Kidney capillary endothelial cell (primary cell): ENCODE results near the gene LCN10.
"Not testable (repeated sequence)": the region's sequence is repeated elsewhere in the genome, so short reads cannot be mapped to it uniquely, and the experiment has no call there.

Source experiments
- DNase-seq: peaks from one replicate; pipeline ENCODE4 v3.0.0-alpha.2; 2018; ENCODE audit warnings: low spot score

Gene LCN10

DNA sequence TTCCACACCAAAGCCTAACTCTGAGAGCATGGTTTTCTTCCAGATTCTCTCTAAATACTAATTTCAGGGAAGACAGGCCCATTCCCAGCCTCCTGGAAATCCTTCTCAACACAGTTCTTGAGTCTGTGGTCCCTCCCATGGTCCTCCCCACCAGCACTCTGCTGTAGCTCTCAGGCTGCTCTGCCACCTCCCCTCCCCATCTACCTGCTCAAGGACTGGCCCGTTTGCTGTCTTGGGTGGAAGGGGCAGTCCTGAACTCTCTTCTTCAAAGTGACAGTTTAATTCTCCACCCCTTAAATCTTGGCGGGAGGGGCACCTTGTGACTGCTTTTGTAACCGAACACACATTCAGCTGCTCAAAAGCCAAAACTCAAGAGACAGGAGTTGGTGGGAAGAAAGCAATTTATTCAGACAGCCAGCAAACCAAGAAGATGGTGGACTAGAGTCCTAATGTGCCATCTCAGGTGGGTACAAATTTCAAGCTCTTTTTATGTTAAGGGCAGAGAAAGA is 29.2 kb upstream of the LCN10 start:
- DNase-seq = no peak

DNA sequence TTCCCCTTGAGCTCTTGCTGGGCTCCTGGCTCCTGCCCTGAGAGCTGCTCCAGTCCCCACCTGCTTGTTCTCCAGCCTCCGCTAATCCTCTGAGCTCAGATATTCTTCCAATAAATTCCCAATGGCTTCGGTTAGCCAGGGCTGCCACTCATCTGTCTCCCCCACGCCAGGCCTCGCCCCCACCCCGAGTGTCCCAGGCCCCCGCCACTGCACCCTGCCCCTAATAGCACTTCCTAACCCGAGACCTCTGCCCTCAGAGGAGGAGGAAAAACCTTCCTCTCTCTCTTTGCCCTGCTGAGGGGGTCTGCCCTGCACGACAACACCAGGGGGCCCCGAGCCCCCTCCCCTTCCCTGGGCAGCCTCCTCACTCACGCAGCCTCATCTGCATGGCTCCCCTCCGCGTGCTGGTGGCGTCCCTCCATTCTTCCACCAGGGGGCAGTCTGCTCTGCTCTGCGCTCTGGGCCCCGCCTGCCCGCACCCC is 27.0 kb upstream of the LCN10 start:
- no peak for DNase-seq

DNA sequence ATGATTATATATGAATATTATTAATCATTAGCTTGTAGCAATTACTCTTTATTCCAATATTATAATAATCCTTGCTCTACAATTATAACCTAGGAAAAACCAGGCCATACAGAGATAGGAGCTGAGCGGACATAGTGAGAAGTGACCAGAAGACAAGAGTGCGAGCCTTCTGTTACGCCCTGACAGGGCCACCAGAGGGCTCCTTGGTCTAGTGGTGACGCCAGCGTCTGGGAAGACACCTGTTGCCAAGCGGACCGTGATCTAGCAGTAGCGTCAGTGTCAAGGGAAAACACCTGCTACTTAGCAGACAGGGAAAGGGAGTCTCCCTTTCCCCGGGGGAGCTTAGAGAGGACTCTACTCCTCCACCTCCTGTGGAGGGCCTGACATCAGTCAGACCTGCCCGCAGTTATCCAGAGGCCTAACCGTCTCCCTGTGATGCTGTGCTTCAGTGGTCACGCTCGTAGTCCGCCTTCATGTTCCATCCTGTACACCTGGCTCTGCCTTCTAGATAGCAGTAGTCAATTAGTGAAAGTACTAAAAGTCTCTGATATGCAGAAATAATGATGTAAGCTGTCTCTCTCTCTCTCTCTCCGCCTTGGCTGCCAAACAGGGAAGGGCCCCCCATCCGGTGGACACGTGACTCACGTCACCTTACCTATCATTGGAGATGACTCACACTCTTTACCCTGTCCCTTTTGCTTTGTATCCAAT is 23.8 kb upstream of the LCN10 start:
- not testable (repeated sequence) for DNase-seq

DNA sequence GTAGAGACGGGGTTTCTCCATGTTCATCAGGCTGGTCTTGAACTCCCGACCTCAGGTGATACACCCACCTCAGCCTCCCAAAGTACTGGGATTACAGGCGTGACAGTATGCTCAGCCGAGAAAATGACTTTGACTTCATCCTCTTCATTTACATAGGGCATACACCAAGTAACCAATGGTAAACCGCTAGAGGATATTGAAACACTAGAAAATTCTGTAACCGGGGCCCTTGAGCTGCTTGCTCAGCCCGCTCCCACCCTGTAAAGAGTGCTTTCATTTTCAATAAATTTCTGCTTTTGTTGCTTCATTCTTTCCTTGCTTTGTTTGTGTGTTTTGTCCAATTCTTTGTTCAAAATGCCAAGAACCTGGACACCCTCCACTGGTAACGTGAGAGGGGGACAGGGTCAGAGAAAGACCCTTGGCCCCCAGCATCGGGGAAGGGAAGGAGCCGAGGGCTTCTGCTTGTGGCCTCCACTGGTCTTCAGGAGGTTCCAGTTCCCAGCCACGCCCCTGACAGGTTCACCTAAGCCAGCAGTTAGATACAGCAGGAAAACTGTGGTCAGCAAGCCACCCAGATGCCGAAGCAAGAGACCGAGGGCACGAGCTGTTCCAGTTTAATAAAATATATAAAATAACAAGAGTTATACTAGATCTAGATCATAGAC is 23.1 kb upstream of the LCN10 start:
- DNase-seq = not testable (repeated sequence)

DNA sequence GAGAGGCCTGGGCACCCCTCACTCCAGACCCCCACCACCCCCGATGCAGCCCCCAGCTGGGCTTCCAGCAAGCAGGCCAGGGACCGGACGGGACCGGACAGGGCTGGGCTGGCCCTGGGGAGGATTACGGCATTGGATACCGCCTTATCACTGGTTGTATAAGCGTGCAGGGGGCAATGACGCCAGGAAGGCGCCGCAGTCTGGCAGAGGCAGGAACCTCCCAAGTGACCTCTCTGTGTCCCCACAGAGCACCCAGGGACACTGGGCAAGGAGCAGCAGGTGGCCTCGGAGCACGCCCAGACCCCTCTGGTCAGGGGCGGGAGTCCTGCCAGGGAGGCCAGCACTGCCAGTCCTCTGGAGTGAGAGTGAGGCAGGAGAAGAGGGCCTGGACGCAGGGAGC is 22.3 kb upstream of the LCN10 start:
- no peak for DNase-seq

DNA sequence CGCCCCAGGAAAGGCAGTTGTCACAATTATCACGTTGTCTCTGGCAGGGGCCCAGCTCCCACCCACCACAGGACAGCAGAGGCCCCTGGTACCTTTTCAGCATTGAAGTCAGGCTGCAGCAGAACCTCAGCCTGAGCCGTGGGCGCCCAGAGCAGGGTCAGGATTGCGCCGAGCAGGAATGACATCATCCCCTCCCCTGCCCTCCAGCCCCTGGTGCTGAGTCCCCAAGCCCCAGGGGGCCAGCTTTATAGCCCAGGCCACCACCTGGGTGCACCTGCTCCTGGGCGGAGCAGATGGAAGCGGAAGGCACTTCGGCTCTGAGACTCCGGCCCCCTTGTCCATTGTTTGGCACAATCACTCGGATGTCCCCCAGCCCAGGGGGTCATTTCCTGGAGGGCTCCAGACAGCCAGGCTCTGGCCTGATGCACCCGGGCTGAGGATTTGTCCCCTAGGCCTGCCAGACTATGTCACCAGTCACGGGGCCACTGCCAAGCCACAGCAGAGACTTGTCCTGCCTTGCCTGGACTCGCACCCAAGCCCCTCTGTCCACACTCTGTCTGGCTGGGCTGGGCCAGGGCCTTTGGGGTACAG is 21.7 kb upstream of the LCN10 start, which contains the start of gene LCN15:
LCN15 (minus strand) TSS at position 218 of the 591 bp plus-strand sequence; CDS start at position 188, 30 bp downstream.
- no peak for DNase-seq

DNA sequence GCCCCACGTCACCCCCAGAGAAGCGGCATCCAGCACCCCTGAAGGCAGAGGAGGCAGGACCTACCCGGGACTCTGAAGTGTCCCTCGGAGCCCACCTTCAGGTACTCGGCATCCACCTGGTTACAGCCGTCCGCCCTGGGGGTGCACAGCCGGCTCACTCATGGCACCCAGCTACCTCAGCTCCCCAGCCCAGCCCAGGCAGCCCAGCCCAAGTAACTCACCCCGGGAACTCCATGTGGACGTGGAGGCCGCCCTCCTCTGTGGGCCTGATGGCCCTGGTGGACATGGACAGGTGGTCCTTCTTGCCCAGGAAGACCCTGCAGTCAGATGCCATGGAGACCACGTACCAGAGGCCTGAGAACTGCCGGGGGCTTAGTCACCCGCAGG is 20.9 kb upstream of the LCN10 start:
- no peak for DNase-seq

DNA sequence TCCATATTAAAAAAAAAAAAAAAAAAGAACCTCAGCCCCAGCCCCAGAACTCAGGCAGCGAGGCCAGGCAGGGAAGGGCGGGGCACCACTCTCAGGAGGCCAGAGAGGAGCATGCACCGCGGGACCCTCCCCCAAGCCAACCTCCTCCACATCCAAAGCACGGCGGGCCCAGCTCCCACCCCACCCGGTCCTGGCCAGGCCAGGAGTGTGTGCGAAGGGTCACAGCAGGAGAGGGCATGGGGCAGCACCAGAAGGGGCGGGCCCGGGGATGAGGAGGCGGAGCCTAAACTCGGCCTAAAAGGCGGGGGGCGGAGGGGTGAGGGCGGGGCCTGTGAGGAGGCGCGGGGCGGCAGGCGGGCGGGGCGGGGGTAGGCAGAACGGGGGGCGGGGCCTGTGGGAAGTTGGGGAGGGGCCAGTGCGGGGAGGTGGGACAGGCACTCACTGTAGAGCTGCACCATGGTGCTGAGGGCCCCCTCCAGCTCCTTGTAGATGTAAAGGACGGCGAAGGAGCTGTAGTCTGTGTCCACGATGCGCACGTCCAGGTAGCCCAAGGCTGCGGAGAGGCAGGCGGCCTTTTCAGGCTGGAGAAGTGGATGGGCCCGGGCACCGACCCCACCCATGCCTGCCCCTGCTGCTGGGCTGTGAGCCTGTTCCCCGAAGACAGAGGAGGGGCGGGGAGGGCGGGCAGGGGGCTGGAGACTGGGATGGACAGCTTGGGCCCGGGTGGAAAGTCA is 20.3 kb upstream of the LCN10 start:
- DNase-seq = no peak

DNA sequence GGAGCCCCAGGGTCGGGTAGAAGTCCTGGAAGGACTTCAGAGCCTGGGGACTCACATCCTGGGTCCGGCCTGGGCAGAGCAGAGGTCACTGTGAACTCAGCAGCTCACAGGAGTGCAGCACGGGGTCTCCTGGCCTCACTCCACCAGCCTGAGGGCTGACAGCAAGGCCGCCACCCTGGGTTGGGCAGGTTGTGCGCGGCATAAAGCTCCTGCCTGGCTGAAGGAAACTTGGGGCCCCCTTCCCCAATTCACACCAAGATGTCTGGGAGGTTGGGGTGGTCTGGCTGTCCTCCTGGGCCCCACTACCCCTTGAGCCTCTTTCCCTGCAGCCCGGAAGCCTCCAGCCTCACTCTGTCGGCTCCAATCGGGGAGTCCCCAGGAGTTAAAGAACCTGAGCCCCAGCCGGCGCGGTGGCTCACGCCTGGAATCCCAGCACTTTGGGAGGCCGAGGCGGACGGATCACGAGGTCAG is 19.5 kb upstream of the LCN10 start:
- DNase-seq = no peak

DNA sequence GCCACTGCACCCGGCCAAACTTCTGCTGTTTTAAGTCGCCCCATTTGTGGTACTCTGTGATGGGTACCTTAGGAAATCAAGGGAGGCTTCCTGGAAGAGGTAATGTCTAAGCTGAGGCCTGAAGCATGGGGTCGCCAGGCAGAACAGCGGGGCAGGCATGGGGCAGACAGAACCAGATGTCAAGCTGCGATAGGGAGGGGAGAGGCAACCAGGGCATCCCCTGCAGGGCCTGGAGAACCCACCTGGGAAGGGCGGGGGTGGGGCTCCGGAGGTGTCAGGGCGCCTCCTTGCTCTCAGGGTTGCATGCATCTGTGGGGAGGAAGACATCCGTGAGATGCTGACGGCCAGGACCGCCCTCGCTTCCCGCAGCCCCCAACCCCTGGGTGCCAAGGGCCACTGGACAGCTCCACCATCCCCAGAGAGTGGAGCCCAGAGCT is 18.8 kb upstream of the LCN10 start:
- DNase-seq = no peak

DNA sequence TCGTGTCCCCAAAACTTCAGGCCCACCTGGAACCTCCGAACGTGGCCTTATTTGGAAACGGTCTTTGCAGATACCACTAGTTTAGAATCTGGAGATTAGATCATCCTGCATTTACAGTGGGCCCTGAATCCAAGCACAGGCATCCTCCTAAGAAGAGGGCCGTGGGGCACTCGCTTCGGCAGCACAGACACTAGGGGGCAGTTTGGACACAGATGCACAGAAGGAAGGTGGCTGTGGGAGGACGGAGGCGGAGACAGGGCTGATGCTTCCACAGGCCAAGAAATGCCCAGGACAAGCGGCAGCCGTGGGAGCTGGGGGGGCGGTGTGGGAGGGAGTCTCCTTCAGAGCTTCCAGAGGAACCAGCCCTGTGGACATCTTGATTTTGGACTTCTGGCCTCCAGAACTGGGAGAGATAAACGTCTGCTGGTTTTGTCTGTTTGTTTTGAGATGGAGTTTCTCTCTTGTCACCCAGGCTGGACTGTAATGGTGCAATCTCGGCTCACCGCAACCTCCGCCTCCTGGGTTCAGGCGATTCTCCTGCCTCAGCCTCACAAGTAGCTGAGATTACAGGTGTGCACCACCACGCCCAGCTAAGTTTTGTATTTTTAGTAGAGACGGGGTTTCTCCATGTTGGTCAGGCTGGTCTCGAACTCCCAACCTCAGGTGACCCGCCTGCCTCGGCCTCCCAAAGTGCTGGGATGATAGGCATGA is 18.2 kb upstream of the LCN10 start:
- peak; percentile 40 for DNase-seq

DNA sequence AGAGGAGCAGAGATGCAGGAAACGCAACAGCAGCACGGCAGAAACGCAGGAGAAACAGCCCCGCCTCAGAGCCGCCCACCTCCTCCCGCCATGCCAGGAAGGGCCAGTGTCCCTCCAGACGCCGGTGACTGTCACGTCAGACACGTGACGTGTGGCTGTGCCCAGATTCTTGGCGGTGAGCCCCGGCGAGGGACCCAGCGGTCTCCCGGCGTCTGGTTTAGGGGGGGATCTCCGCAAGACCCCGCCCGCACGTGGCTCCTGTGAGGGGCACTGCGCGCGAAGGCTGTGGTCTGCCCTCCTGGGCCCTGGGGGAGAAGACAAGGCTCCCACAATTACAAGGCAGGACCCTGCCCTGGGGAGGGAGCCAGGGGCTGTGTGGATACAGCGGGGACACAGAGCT is 17.7 kb upstream of the LCN10 start:
- no peak for DNase-seq

DNA sequence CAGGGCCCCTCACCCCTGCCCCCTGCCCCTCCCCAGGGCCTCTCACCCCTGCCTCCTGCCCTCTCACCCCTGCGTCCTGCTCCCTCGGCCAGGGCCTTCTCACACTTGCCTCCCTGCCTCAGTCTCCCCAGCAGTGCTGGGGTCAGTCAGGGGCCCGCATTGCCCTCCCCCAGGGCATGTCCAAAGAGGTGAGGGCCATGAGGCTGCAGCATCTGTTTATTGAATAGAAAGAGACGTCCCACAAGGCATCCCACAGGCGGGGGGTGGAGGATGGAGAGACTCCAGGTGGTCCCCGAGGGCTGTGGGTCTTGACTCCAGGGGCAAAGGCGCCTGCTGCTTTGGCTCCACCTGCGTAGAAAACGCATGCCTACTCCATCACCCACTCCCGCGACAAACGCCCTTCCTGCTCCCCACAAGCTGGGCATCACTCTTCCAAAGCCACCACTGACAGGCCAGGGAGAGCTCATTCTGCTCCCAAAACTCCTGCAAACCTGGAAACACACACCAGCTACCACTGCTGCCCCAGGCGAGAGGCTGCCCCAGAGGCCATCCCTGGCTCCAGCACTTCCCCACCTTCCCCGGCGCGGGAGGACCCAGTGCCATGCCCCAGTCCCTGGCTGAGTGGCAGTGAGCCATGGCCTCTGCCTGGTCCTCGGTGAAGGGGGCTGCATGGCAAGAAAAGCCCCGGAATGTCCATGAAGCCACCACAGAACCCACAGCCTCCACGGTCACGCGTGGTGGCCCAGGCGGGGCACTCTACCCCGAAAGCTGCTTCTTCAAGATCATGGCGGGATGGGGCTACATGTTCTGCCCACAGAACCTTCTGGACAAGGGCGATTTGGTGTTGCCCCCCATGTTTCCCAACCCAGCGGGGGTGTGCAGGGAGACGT is 16.9 kb upstream of the LCN10 start:
- DNase-seq = no peak

DNA sequence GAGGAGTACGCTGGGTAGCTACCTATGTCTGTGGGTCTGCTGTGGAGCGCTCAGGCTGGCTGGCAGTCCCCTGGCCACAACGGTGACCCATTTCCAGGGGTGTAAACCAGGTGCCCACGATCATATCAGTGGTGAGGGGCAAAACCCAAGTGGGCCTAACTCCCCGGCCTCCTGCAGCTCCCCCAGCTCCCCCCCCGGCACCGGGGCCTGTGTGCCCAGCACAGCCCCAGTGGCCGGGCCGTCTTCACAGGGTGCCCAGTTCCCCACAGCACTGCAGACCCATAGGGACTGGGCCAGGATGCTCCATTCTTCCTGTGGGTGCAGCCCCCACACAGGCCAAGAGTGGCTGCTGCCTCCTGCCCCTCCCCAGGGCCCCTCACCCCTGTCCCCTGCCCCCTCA is 16.3 kb upstream of the LCN10 start:
- no peak for DNase-seq

DNA sequence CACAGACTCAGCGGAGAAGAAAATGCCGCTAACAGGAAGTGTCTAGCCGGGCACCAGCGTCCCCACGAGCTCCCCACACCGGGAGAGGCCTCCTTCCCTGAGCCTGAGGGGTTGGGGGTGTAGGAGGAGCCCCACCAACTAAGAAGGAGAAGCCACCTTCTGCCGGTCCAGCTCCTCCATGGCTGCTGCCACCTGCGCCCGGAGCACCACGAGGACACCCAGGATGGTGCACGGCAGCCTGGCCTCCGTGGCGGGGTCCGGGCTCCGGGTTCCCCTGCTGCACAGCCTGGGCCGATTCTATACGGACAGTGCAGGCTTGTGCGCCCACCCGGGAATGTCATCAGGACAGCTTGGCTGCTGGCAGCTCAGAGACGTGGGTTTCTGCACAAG is 15.0 kb upstream of the LCN10 start:
- no peak for DNase-seq

DNA sequence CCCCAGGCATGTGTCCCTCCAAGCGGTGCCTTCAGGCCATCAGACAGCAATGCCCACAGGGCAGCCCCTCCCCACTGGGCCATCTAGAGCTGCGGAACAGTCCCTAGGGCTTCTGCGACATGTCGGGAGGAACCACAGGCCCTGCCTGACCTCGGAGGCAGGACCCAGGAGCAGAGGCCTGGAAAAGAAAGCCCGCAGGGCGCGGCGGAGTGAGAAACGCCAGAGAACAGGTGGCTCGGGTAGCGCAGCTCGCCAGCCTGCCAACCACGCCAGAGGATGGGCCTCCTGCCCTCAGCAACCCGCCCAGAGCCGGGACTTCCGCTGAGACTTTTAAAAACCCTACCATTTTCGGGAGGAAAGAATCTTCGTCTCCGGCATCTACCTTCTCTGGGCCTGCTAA is 14.6 kb upstream of the LCN10 start:
- DNase-seq = no peak

DNA sequence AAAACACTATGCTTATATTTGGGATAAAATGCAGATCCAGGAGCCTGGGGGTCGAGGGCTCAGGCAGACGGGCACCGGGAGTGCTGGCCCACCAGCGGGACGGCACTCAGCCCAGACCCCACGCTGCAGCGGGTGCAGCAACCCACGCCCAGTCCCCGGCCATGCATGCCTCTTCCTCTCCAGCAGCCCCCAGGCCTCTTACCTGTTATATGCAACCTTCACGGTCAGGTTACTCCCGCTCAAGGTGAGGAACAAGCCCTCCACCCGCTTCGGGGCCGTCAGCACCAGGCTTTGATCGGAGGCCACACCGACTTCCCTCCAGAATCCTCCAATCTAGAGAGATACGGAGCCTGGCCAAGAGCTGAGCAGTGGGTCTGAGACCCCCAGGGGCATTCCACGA is 14.1 kb upstream of the LCN10 start:
- DNase-seq = no peak

DNA sequence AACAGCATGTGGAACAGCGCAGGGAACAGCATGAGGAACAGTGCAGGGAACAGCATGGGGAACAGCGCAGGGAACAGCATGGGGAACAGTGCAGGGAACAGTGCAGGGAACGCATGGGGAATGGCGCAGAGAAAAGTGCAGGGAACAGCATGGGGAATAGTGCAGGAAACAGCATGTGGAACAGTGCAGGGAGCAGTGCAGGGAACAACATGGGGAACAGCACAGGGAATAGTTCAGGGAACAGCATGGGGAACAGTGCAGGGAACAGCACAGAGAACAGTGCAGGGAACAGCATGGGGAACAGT is 13.3 kb upstream of the LCN10 start:
- no peak for DNase-seq

DNA sequence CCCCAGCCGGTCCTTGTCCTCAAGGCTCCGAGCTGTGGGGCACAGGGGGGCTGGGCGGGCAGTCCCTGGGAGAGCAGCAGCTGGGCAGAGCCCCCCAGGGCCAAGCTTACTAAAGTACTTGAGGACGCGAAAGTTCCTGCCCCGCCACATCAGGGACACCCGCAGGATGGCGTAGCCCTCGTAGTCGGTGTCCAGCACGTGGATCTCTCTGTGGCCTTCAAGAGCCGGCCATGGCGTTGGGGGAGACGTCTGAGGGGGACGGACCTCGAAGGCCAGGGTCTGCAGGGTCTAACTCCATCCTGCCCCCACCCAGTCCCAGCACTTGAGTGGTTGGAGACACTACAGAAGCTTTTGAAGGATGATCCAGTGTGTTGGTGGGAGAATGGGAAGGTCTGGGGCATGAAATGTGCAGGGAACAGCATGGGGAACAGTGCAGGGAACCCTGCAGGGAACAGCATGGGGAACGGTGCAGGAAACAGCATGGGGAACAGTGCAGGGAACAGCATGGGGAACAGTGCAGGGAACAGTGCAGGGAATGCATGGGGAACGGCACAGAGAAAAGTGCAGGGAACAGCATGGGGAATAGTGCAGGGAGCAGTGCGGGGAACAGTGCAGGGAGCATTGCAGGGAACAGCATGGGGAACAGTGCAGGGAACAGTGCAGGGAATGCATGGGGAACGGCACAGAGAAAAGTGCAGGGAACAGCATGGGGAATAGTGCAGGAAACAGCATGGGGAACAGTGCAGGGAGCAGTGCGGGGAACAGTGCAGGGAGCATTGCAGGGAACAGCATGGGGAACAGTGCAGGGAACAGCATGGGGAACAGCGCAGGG is 12.8 kb upstream of the LCN10 start:
- DNase-seq = not testable (repeated sequence)
